C4-2B (cell line): Measurements from ENCODE around the gene KCNK6.

Source experiments
- H3K27ac ChIP-seq: fragments of 450-650 bp; 2 replicates; pipeline ENCODE4 v1.5.1; 2017
- ZFX ChIP-seq: fragments of 450-650 bp; IDR thresholded peaks from 2 replicates; pipeline ENCODE4 v1.6.1; 2017
- TF ChIP-seq, protein P1 (sequence below): fragments of 450-650 bp; conservative IDR thresholded peaks from 2 replicates; pipeline ENCODE4 v1.5.1; 2017; ENCODE audit warnings: mild to moderate bottlenecking

The KCNK6 gene

DNA sequence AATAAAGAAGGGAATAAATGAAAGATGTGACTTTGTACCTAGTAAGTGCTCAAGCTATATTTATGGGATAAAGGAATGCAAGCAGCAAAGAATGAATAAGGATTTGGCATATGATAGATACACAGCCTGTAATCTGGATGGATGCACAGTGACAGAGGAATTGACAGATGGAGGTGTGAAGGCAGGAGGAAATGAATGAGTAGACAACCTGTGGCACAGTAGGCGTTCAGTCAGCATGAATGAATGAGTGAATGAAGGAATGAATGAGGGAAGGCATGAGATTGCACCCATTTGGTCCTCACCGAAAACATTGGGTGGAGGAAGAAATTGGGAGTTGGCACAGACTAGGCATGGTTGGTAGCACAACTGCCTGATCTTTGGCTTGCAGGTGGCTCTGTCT is 49.9 kb downstream of the KCNK6 start:
- TF ChIP-seq ZFX, result no peak
- TF ChIP-seq, protein P1, sequence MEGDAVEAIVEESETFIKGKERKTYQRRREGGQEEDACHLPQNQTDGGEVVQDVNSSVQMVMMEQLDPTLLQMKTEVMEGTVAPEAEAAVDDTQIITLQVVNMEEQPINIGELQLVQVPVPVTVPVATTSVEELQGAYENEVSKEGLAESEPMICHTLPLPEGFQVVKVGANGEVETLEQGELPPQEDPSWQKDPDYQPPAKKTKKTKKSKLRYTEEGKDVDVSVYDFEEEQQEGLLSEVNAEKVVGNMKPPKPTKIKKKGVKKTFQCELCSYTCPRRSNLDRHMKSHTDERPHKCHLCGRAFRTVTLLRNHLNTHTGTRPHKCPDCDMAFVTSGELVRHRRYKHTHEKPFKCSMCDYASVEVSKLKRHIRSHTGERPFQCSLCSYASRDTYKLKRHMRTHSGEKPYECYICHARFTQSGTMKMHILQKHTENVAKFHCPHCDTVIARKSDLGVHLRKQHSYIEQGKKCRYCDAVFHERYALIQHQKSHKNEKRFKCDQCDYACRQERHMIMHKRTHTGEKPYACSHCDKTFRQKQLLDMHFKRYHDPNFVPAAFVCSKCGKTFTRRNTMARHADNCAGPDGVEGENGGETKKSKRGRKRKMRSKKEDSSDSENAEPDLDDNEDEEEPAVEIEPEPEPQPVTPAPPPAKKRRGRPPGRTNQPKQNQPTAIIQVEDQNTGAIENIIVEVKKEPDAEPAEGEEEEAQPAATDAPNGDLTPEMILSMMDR, result no peak
- no peak overlapping the region for H3K27ac ChIP-seq

DNA sequence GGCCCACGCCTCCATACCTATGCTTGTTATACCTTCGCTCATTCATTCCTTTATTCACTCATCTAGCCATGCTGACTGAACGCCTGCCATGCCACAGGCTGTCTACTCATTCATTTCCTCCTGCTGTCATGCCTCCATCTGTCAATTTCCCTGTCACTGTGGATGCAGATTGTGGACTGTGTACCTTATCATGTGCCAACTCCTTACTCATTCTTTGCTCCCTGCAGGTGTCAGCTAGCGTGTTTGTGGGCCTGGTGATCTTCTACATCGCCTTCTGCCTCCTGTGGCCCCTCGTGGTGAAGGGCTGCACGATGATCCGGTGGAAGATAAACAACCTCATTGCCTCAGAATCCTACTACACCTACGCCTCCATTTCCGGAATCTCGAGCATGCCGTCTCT is 50.7 kb downstream of the KCNK6 start:
- no peak overlapping the region for H3K27ac ChIP-seq
- no peak for TF ChIP-seq ZFX
- TF ChIP-seq, protein P1, result no peak

- no peak for TF ChIP-seq ZFX
- TF ChIP-seq, protein P1, result no peak
- H3K27ac ChIP-seq, result no peak overlapping the region
Observed at GRCh38 chr19:38371081-38371480, 51.4 kb downstream of the KCNK6 start.

GRCh38 chr19:38373907-38374331 is 54.3 kb downstream of the KCNK6 start:
- TF ChIP-seq, protein P1, result no peak
- H3K27ac ChIP-seq, result peak overlapping the region; percentile 91

- H3K27ac ChIP-seq, result peak within 1 kb of the TSS; percentile 91
- TF ChIP-seq, protein P1, result no peak
- peak; percentile 92; the same call in 1 of the 2 replicates for TF ChIP-seq ZFX
Observed at GRCh38 chr19:38374332-38375097, 54.9 kb downstream of the KCNK6 start, which contains the start of gene PSMD8. TSS of gene PSMD8 (plus strand) at chr19:38374571. CDS start at chr19:38374602, 31 bp downstream.

GRCh38 chr19:38375098-38375493 is 55.5 kb downstream of the KCNK6 start:
- TF ChIP-seq, protein P1, result no peak
- TF ChIP-seq ZFX, result peak; percentile 59; the same call in 1 of the 2 replicates
- H3K27ac ChIP-seq, result peak overlapping the region; percentile 91

DNA sequence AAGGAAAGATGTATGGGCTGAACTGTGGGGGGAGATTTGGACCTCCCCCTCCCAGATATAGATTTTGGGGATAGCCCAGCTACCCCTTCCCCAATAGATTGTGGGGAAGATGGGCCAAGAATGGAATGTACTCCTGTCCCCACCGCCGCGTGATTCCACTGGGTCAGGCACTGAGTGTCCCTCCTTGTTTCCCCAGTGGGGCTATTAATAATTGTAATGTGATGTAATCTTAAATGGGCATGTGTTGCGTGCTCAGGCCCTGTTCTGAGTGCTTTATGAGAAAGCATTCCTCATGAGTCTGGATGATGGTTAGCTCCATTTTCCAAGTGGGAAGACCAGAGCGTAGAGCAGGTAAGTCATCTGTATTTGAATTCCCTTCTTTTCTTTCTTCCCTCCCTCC is 56.1 kb downstream of the KCNK6 start:
- no peak for TF ChIP-seq ZFX
- TF ChIP-seq, protein P1, result no peak
- peak overlapping the region; percentile 91 for H3K27ac ChIP-seq
